H9 (cell line): ENCODE data around the gene ILF2. TPM values are rescaled to one million over a fixed set of nuclear protein-coding genes. Genes with fewer than 3 reads are reported as not detected.

ENCODE experiments used
- DNase-seq: peaks from one replicate; pipeline ENCODE4 v3.0.0-alpha.2; 2017
- H2AFZ ChIP-seq: one replicate; pipeline ENCODE4 v1.6.1; 2013; ENCODE audit warnings: mild to moderate bottlenecking, low read length, control low read depth, moderate library complexity
- H2AK5ac ChIP-seq: 2 replicates; pipeline ENCODE4 v1.6.1; 2013; ENCODE audit warnings: low read length, control low read depth, mixed read lengths; ENCODE audit not compliant: insufficient read length
- H2BK120ac ChIP-seq: one replicate; pipeline ENCODE4 v1.6.1; 2013; ENCODE audit warnings: low read depth, mild to moderate bottlenecking, low read length, control low read depth, inconsistent platforms; ENCODE audit not compliant: poor library complexity, severe bottlenecking
- H2BK12ac ChIP-seq: 2 replicates; pipeline ENCODE4 v1.6.1; 2013; ENCODE audit warnings: low read length, control low read depth, mixed read lengths, low read depth; ENCODE audit not compliant: insufficient read length
- H2BK15ac ChIP-seq: 2 replicates; pipeline ENCODE4 v1.6.1; 2013; ENCODE audit warnings: low read depth, low read length, control low read depth
- H2BK20ac ChIP-seq: one replicate; pipeline ENCODE4 v1.6.1; 2013; ENCODE audit warnings: low read depth, mild to moderate bottlenecking, low read length, control low read depth, inconsistent platforms; ENCODE audit not compliant: poor library complexity, severe bottlenecking
- H2BK5ac ChIP-seq: 2 replicates; pipeline ENCODE4 v1.6.1; 2013; ENCODE audit warnings: low read length, control low read depth, mixed read lengths; ENCODE audit not compliant: insufficient read length
- H3K14ac ChIP-seq: 2 replicates; pipeline ENCODE4 v1.6.1; 2013; ENCODE audit warnings: low read length, control low read depth; ENCODE audit not compliant: insufficient read depth
- H3K18ac ChIP-seq: 2 replicates; pipeline ENCODE4 v1.6.1; 2013; ENCODE audit warnings: low read depth, mild to moderate bottlenecking, mixed read lengths, low read length, control low read depth; ENCODE audit not compliant: insufficient read length
- H3K23ac ChIP-seq: 2 replicates; pipeline ENCODE4 v1.6.1; 2013; ENCODE audit warnings: low read length, control low read depth, mixed read lengths, low read depth; ENCODE audit not compliant: insufficient read length
- H3K23me2 ChIP-seq: 2 replicates; pipeline ENCODE4 v1.6.1; 2013; ENCODE audit warnings: low read depth, mild to moderate bottlenecking, mixed read lengths, low read length, control low read depth; ENCODE audit not compliant: insufficient read length, poor library complexity, severe bottlenecking
- H3K27ac ChIP-seq: 2 replicates; pipeline ENCODE4 v1.5.1; 2013; ENCODE audit warnings: low read length, control low read depth, mixed read lengths, low read depth; ENCODE audit not compliant: insufficient read length
- H3K27me3 ChIP-seq: 2 replicates; pipeline ENCODE4 v1.6.1; 2013; ENCODE audit warnings: low read length, control low read depth, inconsistent platforms; ENCODE audit not compliant: insufficient read depth
- H3K4ac ChIP-seq: 2 replicates; pipeline ENCODE4 v1.6.1; 2013; ENCODE audit warnings: low read depth, mild to moderate bottlenecking, control low read depth, inconsistent platforms, low read length, moderate library complexity
- H3K4me1 ChIP-seq: 2 replicates; pipeline ENCODE4 v1.6.1; 2013; ENCODE audit warnings: low read length, control low read depth, inconsistent platforms; ENCODE audit not compliant: insufficient read depth
- H3K4me2 ChIP-seq: 2 replicates; pipeline ENCODE4 v1.6.1; 2013; ENCODE audit warnings: low read length, control low read depth, mixed read lengths; ENCODE audit not compliant: insufficient read length, insufficient read depth
- H3K56ac ChIP-seq: 2 replicates; pipeline ENCODE4 v1.6.1; 2013; ENCODE audit warnings: low read depth, mild to moderate bottlenecking, mixed read lengths, low read length, control low read depth; ENCODE audit not compliant: insufficient read length
- H3K79me1 ChIP-seq: 2 replicates; pipeline ENCODE4 v1.6.1; 2013; ENCODE audit warnings: low read depth, mild to moderate bottlenecking, moderate library complexity, low read length, control low read depth, inconsistent platforms; ENCODE audit not compliant: insufficient read depth, poor library complexity, severe bottlenecking
- H3K79me2 ChIP-seq: 2 replicates; pipeline ENCODE4 v1.6.1; 2013; ENCODE audit warnings: low read length, control low read depth, inconsistent platforms; ENCODE audit not compliant: insufficient read depth
- H3K9ac ChIP-seq: 2 replicates; pipeline ENCODE4 v1.6.1; 2013; ENCODE audit warnings: low read length, control low read depth, mixed read lengths; ENCODE audit not compliant: insufficient read length; ENCODE audit errors: extremely low read depth
- H3K9me3 ChIP-seq: one replicate; pipeline ENCODE4 v1.6.1; 2013; ENCODE audit warnings: low read depth, low read length, inconsistent platforms; ENCODE audit not compliant: control insufficient read depth
- H3T11ph ChIP-seq: one replicate; pipeline ENCODE4 v1.6.1; 2013; ENCODE audit warnings: mild to moderate bottlenecking, low read length, control low read depth, inconsistent platforms
- H4K20me1 ChIP-seq: one replicate; pipeline ENCODE4 v1.6.1; 2013; ENCODE audit not compliant: control insufficient read depth, insufficient read length, insufficient read depth
- H4K5ac ChIP-seq: 2 replicates; pipeline ENCODE4 v1.6.1; 2013; ENCODE audit warnings: low read depth, mild to moderate bottlenecking, mixed read lengths, low read length, control low read depth; ENCODE audit not compliant: insufficient read length
- H4K8ac ChIP-seq: replicated peaks from 2 replicates; pipeline ENCODE4 v1.6.1; 2013; ENCODE audit warnings: low read length, control low read depth, mixed read lengths, low read depth; ENCODE audit not compliant: insufficient read length
- H4K91ac ChIP-seq: 2 replicates; pipeline ENCODE4 v1.6.1; 2013; ENCODE audit warnings: low read depth, mild to moderate bottlenecking, moderate library complexity, mixed read lengths, low read length, control low read depth; ENCODE audit not compliant: insufficient read length
- H3K27ac Mint-ChIP-seq, 3 experiments: 2 replicates in 2 of 3; 3 replicates in 1 of 3; pipeline ENCODE4 v1.8.0; 2020 to 2021; ENCODE audit warnings: mixed read lengths in 3 of 3, mild to moderate bottlenecking in 1 of 3, moderate library complexity in 1 of 3
- H3K27me3 Mint-ChIP-seq: 2 replicates; pipeline ENCODE4 v1.8.0; 2021; ENCODE audit warnings: low read depth, mild to moderate bottlenecking, moderate library complexity, mixed read lengths
- H3K36me3 Mint-ChIP-seq, 3 experiments: 2 replicates in 2 of 3; 3 replicates in 1 of 3; pipeline ENCODE4 v1.8.0; 2020 to 2021; ENCODE audit warnings: low read depth in 3 of 3, mixed read lengths in 3 of 3; ENCODE audit not compliant: insufficient read depth in 1 of 3
- H3K4me1 Mint-ChIP-seq, 2 experiments: 2 replicates each; pipeline ENCODE4 v1.8.0; 2020; ENCODE audit warnings: mixed read lengths in 2 of 2
- H3K4me3 Mint-ChIP-seq, 2 experiments: 2 replicates in 1 of 2; 3 replicates in 1 of 2; pipeline ENCODE4 v1.8.0; 2020 to 2021; ENCODE audit warnings: mild to moderate bottlenecking in 2 of 2, mixed read lengths in 2 of 2, moderate library complexity in 1 of 2
- H3K9me3 Mint-ChIP-seq, 2 experiments: 2 replicates in 1 of 2; 3 replicates in 1 of 2; pipeline ENCODE4 v1.8.0; 2020; ENCODE audit warnings: mild to moderate bottlenecking in 2 of 2, mixed read lengths in 2 of 2, moderate library complexity in 1 of 2
- CTCF ChIP-seq: fragments of 200-600 bp; sonication (generic); conservative IDR thresholded peaks from 3 replicates; pipeline ENCODE4 v1.8.0; 2021; ENCODE audit warnings: antibody characterized with exemption, mild to moderate bottlenecking
- WGBS: extraction: QIAGEN DNeasy Blood & Tissue Kit; methylation state at CpG from one replicate; pipeline ENCODE4 v1.1.7; 2013; ENCODE audit warnings: missing lambda C conversion rate, low lambda C conversion rate, mixed read lengths; ENCODE audit not compliant: insufficient read length; ENCODE audit errors: extremely low coverage; 5-methylcytosine and 5-hydroxymethylcytosine counted together
- total RNA-seq: library from RNA; stranded (reverse); gene quantifications from 2 replicates; pipeline ENCODE4 v1.2.1, GENCODE V29; 2021

ILF2 gene
- total RNA-seq, 1 experiment from 2014 or later: 357 TPM

- no peak overlapping the region for H3K18ac ChIP-seq
- H3K9ac ChIP-seq: no peak overlapping the region
- H4K8ac ChIP-seq: no peak overlapping the region
- H4K20me1 ChIP-seq: no peaks in the 10 kb centered on the region
- peaks cover 15% of the 10 kb centered on the region for H3K23me2 ChIP-seq
- Mint-ChIP-seq H3K27ac (peak overlapping the region in 2 of 3 experiments; percentile 31 to 59; a peak in 2 of 7 replicates), H3K4me3 (no peak overlapping the region), H3K27me3 (peaks cover 30% of the 10 kb centered on the region), H3K36me3 (peaks cover 0 to 35% (median 27%) of the 10 kb centered on the region in 3 experiments; a peak in 5 of 7 replicates), H3K9me3 (no peaks in the 10 kb centered on the region), H3K4me1 (peaks cover 20 to 33% of the 10 kb centered on the region in 2 experiments)
- H3K4me2 ChIP-seq: no peak overlapping the region
- no peak overlapping the region for H4K5ac ChIP-seq
- H2BK12ac ChIP-seq: no peak overlapping the region
- no peaks in the 10 kb centered on the region for H3K79me2 ChIP-seq
- no peaks in the 10 kb centered on the region for H3K4me1 ChIP-seq
- no peak overlapping the region for H3K14ac ChIP-seq
- H2BK120ac ChIP-seq: no peak overlapping the region
- no peak for DNase-seq
- no peak overlapping the region for H3K4ac ChIP-seq
- H2BK5ac ChIP-seq: no peak overlapping the region
- no peak overlapping the region for H3K23ac ChIP-seq
- no peak overlapping the region for H3T11ph ChIP-seq
- H3K27ac ChIP-seq: no peak overlapping the region
- no peaks in the 10 kb centered on the region; the same call in 1 of the 2 replicates for H3K27me3 ChIP-seq
- H4K91ac ChIP-seq: no peak overlapping the region
- H3K79me1 ChIP-seq: no peaks in the 10 kb centered on the region
- H2AK5ac ChIP-seq: no peak overlapping the region
- WGBS: no CpG with 5 or more reads among the region's 5 CpGs
- no peak overlapping the region for H3K56ac ChIP-seq
- H2BK15ac ChIP-seq: no peak overlapping the region
- H2BK20ac ChIP-seq: no peak overlapping the region
- H3K9me3 ChIP-seq: no peaks in the 10 kb centered on the region
- TF ChIP-seq CTCF: no peak
- no peak overlapping the region for H2AFZ ChIP-seq
Measured at GRCh38 chr1:153683854-153684253, 13.1 kb upstream of the ILF2 start.
